C4-2B (cell line): ENCODE results near the gene PDGFD.

ENCODE experiments used
- H3K27ac ChIP-seq: fragments of 450-650 bp; 2 replicates; pipeline ENCODE4 v1.5.1; 2017
- CTCF ChIP-seq: fragments of 450-650 bp; conservative IDR thresholded peaks from 2 replicates; pipeline ENCODE4 v1.5.1; 2017; ENCODE audit warnings: mild to moderate bottlenecking
- ZFX ChIP-seq: fragments of 450-650 bp; IDR thresholded peaks from 2 replicates; pipeline ENCODE4 v1.6.1; 2017

The PDGFD gene

GRCh38 chr11:103944251-103944940 is 219.6 kb downstream of the PDGFD start:
- H3K27ac ChIP-seq, result no peak overlapping the region
- no peak for TF ChIP-seq CTCF
- TF ChIP-seq ZFX, result no peak

GRCh38 chr11:103942646-103943045 is 221.3 kb downstream of the PDGFD start:
- no peak overlapping the region for H3K27ac ChIP-seq
- TF ChIP-seq CTCF (no peak), ZFX (no peak)

GRCh38 chr11:103940551-103940950 is 223.4 kb downstream of the PDGFD start:
- H3K27ac ChIP-seq, result no peak overlapping the region
- TF ChIP-seq ZFX, result no peak
- TF ChIP-seq CTCF, result no peak

- no peak overlapping the region for H3K27ac ChIP-seq
- TF ChIP-seq CTCF (no peak), ZFX (no peak)
Measured at GRCh38 chr11:103939694-103940093, 224.3 kb downstream of the PDGFD start.

- TF ChIP-seq CTCF, result no peak
- TF ChIP-seq ZFX, result no peak
- no peak overlapping the region for H3K27ac ChIP-seq
Measured at GRCh38 chr11:103936059-103936458, 227.9 kb downstream of the PDGFD start.

GRCh38 chr11:103935219-103935618 is 228.7 kb downstream of the PDGFD start:
- no peak overlapping the region for H3K27ac ChIP-seq
- no peak for TF ChIP-seq CTCF
- no peak for TF ChIP-seq ZFX

- H3K27ac ChIP-seq, result no peak overlapping the region
Measured at GRCh38 chr11:103929170-103929903, 234.6 kb downstream of the PDGFD start.

More at GRCh38 chr11:103929170-103929903, 234.6 kb downstream of the PDGFD start:
- TF ChIP-seq CTCF (no peak), ZFX (no peak)
